ENCODE results near the gene GPD1L.

DNA sequence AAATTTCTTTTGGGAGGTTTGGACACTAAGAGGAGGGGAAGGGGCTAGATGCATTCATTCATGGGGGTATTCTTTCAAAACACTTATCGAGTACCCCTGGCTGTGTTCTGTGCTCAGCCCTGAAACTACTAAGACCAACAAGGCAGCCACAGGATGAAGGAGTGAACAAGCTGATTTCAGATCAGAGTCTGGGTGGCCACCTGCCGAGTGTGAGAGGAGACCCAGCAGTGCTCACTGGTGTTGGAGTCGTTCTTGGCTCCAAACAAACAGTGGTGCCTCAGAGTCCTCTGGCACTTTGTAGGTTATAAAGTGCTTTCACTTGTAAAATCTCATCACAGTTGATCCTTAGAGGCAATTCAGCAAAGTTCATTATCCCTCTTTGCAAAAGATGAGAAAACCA is 83.3 kb downstream of the GPD1L start:
- no peak for TF ChIP-seq ZBTB7A (tag by site-specific recombination; IDR thresholded peaks at IDR 0.05; ENCODE audit: low read depth)
- TF ChIP-seq, protein P1, sequence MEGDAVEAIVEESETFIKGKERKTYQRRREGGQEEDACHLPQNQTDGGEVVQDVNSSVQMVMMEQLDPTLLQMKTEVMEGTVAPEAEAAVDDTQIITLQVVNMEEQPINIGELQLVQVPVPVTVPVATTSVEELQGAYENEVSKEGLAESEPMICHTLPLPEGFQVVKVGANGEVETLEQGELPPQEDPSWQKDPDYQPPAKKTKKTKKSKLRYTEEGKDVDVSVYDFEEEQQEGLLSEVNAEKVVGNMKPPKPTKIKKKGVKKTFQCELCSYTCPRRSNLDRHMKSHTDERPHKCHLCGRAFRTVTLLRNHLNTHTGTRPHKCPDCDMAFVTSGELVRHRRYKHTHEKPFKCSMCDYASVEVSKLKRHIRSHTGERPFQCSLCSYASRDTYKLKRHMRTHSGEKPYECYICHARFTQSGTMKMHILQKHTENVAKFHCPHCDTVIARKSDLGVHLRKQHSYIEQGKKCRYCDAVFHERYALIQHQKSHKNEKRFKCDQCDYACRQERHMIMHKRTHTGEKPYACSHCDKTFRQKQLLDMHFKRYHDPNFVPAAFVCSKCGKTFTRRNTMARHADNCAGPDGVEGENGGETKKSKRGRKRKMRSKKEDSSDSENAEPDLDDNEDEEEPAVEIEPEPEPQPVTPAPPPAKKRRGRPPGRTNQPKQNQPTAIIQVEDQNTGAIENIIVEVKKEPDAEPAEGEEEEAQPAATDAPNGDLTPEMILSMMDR (tag by site-specific recombination; IDR thresholded peaks at IDR 0.05), result no peak
- no peak for TF ChIP-seq ZNF223 (tag by site-specific recombination; IDR thresholded peaks at IDR 0.05)
- no peak for TF ChIP-seq ZNF324 (tag by site-specific recombination; IDR thresholded peaks at IDR 0.05)
- TF ChIP-seq, protein P2, sequence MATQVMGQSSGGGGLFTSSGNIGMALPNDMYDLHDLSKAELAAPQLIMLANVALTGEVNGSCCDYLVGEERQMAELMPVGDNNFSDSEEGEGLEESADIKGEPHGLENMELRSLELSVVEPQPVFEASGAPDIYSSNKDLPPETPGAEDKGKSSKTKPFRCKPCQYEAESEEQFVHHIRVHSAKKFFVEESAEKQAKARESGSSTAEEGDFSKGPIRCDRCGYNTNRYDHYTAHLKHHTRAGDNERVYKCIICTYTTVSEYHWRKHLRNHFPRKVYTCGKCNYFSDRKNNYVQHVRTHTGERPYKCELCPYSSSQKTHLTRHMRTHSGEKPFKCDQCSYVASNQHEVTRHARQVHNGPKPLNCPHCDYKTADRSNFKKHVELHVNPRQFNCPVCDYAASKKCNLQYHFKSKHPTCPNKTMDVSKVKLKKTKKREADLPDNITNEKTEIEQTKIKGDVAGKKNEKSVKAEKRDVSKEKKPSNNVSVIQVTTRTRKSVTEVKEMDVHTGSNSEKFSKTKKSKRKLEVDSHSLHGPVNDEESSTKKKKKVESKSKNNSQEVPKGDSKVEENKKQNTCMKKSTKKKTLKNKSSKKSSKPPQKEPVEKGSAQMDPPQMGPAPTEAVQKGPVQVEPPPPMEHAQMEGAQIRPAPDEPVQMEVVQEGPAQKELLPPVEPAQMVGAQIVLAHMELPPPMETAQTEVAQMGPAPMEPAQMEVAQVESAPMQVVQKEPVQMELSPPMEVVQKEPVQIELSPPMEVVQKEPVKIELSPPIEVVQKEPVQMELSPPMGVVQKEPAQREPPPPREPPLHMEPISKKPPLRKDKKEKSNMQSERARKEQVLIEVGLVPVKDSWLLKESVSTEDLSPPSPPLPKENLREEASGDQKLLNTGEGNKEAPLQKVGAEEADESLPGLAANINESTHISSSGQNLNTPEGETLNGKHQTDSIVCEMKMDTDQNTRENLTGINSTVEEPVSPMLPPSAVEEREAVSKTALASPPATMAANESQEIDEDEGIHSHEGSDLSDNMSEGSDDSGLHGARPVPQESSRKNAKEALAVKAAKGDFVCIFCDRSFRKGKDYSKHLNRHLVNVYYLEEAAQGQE (tag by site-specific recombination; IDR thresholded peaks at IDR 0.05), result no peak
- TF ChIP-seq MEIS1 (CRISPR knock-in tag; IDR thresholded peaks at IDR 0.05; ENCODE audit: borderline replicate concordance), result no peak
- TF ChIP-seq, protein P3, sequence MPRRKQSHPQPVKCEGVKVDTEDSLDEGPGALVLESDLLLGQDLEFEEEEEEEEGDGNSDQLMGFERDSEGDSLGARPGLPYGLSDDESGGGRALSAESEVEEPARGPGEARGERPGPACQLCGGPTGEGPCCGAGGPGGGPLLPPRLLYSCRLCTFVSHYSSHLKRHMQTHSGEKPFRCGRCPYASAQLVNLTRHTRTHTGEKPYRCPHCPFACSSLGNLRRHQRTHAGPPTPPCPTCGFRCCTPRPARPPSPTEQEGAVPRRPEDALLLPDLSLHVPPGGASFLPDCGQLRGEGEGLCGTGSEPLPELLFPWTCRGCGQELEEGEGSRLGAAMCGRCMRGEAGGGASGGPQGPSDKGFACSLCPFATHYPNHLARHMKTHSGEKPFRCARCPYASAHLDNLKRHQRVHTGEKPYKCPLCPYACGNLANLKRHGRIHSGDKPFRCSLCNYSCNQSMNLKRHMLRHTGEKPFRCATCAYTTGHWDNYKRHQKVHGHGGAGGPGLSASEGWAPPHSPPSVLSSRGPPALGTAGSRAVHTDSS (tag by site-specific recombination; IDR thresholded peaks at IDR 0.05), result no peak
- TF ChIP-seq, protein P4, sequence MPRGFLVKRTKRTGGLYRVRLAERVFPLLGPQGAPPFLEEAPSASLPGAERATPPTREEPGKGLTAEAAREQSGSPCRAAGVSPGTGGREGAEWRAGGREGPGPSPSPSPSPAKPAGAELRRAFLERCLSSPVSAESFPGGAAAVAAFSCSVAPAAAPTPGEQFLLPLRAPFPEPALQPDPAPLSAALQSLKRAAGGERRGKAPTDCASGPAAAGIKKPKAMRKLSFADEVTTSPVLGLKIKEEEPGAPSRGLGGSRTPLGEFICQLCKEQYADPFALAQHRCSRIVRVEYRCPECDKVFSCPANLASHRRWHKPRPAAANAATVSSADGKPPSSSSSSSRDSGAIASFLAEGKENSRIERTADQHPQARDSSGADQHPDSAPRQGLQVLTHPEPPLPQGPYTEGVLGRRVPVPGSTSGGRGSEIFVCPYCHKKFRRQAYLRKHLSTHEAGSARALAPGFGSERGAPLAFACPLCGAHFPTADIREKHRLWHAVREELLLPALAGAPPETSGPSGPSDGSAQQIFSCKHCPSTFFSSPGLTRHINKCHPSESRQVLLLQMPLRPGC (tag by site-specific recombination; IDR thresholded peaks at IDR 0.05), result no peak
- no peak for TF ChIP-seq ZNF274 (IDR thresholded peaks at IDR 0.05; ENCODE audit: low read length)
- no peak for TF ChIP-seq ZNF274 (tag by site-specific recombination; IDR thresholded peaks at IDR 0.05; ENCODE audit: borderline replicate concordance)
